ENCODE results near the gene BIRC7. TPM values are rescaled to one million over a fixed set of nuclear protein-coding genes. Genes with fewer than 3 reads are reported as not detected.

The BIRC7 gene, protein sequence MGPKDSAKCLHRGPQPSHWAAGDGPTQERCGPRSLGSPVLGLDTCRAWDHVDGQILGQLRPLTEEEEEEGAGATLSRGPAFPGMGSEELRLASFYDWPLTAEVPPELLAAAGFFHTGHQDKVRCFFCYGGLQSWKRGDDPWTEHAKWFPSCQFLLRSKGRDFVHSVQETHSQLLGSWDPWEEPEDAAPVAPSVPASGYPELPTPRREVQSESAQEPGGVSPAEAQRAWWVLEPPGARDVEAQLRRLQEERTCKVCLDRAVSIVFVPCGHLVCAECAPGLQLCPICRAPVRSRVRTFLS
- total RNA-seq: not detected

DNA sequence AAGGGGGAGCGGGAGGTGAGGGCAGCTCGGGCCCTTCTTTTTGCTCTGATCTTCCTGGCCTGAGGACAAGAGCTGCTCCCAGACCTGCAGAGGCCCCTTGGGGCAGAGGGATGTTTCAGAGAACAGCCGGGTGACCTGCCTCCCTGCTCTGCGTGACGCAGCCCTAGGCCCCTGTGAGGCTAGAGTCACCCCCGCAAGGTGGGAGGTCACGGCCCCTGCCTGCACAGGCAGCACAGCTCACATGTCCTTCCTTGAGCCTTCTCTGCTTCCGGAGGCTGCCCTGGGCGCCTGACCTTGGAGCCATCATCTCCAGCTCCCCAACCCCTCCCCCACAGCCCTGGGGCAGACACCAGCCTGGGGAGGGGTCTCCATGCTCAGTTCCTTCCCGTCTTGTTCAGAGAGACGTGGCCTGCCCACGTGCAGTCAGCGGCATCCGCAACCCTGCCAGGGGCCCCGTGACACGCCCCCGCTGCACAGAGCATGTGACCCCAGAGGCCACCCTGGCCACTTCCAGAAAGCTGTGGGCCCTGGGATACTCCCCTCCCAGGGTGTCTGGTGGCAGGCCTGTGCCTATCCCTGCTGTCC, at the start of gene BIRC7:
BIRC7 (plus strand) TSS at position 507 of the 585 bp plus-strand sequence. CDS start 192 bp downstream, outside the sequence.
- Histone ChIP-seq H3K27me3 (no peaks in the 10 kb centered on the region), H3K27ac (no peak within 1 kb of the TSS), H3K4me3 (no peak within 1 kb of the TSS), H3K36me3 (replicated peaks in 1 of 2; ENCODE audit: insufficient read depth in 1 of 2, low read depth in 2 of 2) (no peaks in the 10 kb centered on the region), H3K4me1 (peaks cover 8% of the 10 kb centered on the region), H3K9me3 (no peaks in the 10 kb centered on the region)
- TF ChIP-seq, protein P1, sequence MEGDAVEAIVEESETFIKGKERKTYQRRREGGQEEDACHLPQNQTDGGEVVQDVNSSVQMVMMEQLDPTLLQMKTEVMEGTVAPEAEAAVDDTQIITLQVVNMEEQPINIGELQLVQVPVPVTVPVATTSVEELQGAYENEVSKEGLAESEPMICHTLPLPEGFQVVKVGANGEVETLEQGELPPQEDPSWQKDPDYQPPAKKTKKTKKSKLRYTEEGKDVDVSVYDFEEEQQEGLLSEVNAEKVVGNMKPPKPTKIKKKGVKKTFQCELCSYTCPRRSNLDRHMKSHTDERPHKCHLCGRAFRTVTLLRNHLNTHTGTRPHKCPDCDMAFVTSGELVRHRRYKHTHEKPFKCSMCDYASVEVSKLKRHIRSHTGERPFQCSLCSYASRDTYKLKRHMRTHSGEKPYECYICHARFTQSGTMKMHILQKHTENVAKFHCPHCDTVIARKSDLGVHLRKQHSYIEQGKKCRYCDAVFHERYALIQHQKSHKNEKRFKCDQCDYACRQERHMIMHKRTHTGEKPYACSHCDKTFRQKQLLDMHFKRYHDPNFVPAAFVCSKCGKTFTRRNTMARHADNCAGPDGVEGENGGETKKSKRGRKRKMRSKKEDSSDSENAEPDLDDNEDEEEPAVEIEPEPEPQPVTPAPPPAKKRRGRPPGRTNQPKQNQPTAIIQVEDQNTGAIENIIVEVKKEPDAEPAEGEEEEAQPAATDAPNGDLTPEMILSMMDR (IDR thresholded peaks at IDR 0.05): no peak
- no peak for TF ChIP-seq POLR2A (IDR thresholded peaks at IDR 0.05)
- WGBS, 2 donors: 29% methylated on average over 14 of the region's 17 CpGs; no CpG with 5 or more reads in 1 of the 2 donors
- DNase-seq (no peak), ATAC-seq (no peak)
- intact Hi-C loops (cut with DNase I): no loop called here

DNA sequence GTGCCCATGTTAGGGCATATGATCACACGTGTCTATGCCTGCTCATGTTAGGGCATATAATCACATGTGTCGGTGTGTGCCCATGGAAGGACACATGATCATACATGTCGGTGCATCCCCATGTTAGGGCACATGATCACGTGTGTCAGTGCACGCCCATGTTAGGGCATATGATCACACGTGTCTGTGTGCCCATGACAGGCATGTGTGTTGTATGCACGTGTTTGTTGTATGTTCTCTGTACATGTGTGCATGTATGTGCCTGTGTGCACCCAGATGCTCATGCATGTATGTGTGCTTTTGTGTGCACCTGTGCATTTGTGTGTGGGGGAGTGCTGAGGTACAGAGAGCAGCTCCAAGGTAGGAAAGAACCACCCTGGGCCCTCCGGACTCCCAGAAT, 49.6 kb upstream of the BIRC7 start:
- DNase-seq (no peak), ATAC-seq (no peak)
- peaks cover 0 to 6% of the 10 kb centered on the region in 2 donors for H3K27me3 ChIP-seq
- no peaks in the 10 kb centered on the region for H3K36me3 ChIP-seq (replicated peaks in 1 of 2; ENCODE audit: insufficient read depth in 1 of 2, low read depth in 2 of 2)
- no peaks in the 10 kb centered on the region for H3K9me3 ChIP-seq
- intact Hi-C loops (cut with DNase I): no loop called here
- no peak overlapping the region for H3K4me3 ChIP-seq
- TF ChIP-seq, protein P1 (IDR thresholded peaks at IDR 0.05): no peak
- no peak for TF ChIP-seq POLR2A (IDR thresholded peaks at IDR 0.05)
- WGBS, 2 donors: 87 to 88% methylated on average over 8 of the region's 8 CpGs
- no peak overlapping the region for H3K27ac ChIP-seq
- no peaks in the 10 kb centered on the region for H3K4me1 ChIP-seq

- Histone ChIP-seq H3K4me1 (no peaks in the 10 kb centered on the region), H3K27me3 (peaks cover 0 to under 1% of the 10 kb centered on the region in 2 donors), H3K27ac (no peak overlapping the region), H3K36me3 (replicated peaks in 1 of 2; ENCODE audit: insufficient read depth in 1 of 2, low read depth in 2 of 2) (no peaks in the 10 kb centered on the region), H3K9me3 (no peaks in the 10 kb centered on the region), H3K4me3 (no peak overlapping the region)
- intact Hi-C loops (cut with DNase I): no loop called here
- DNase-seq (no peak), ATAC-seq (no peak)
- TF ChIP-seq POLR2A (IDR thresholded peaks at IDR 0.05): no peak
- TF ChIP-seq, protein P1 (IDR thresholded peaks at IDR 0.05): no peak
- 58 to 87% methylated on average over 2 to 7 of the region's 8 CpGs for WGBS, 2 donors
These were observed 49.0 kb upstream of the BIRC7 start for GRCh38 chr20:63186528-63187316.

- TF ChIP-seq POLR2A (IDR thresholded peaks at IDR 0.05): no peak
- ATAC-seq (no peak), DNase-seq (no peak)
- Histone ChIP-seq H3K4me1 (no peaks in the 10 kb centered on the region), H3K9me3 (no peaks in the 10 kb centered on the region), H3K36me3 (replicated peaks in 1 of 2; ENCODE audit: insufficient read depth in 1 of 2, low read depth in 2 of 2) (no peaks in the 10 kb centered on the region), H3K27me3 (no peaks in the 10 kb centered on the region), H3K27ac (no peak overlapping the region), H3K4me3 (no peak overlapping the region)
- WGBS, 2 donors: 72 to 78% methylated on average over 7 of the region's 7 CpGs
- intact Hi-C loops (cut with DNase I): no loop called here
These were observed 48.2 kb upstream of the BIRC7 start for GRCh38 chr20:63187338-63188158.

DNA sequence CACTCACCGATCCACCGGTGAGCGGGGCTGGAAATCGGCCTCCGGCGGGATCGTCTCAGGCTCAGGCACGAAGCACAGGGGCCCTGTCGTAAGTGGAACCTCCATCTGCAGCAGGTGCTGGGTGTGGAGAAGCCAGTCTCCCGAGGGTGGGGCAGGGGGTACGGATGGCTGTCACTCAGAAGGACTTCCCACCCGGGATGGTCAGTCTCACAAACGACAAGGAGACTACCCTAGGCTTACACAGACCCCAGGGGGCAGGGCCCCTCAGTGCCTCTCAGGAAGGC, 47.6 kb upstream of the BIRC7 start:
- intact Hi-C loops (cut with DNase I): no loop called here
- no peak overlapping the region for H3K27ac ChIP-seq
- H3K4me1 ChIP-seq: no peaks in the 10 kb centered on the region
- whole genome bisulfite sequencing, 2 donors: 69 to 74% methylated on average over 9 to 12 of the region's 13 CpGs
- no peak for TF ChIP-seq POLR2A (IDR thresholded peaks at IDR 0.05)
- TF ChIP-seq, protein P1 (IDR thresholded peaks at IDR 0.05): no peak
- no peak for ATAC-seq
- H3K9me3 ChIP-seq: no peaks in the 10 kb centered on the region
- H3K4me3 ChIP-seq: no peak overlapping the region
- H3K27me3 ChIP-seq: no peaks in the 10 kb centered on the region
- no peaks in the 10 kb centered on the region for H3K36me3 ChIP-seq (replicated peaks in 1 of 2; ENCODE audit: insufficient read depth in 1 of 2, low read depth in 2 of 2)
- no peak for DNase-seq
